Mononuclear cell (primary cell): ENCODE measurements around the gene CALML5. TPM values are rescaled to one million over a fixed set of nuclear protein-coding genes. Genes with fewer than 3 reads are reported as not detected.
A peak's percentile ranks its signal among the peaks of the same experiment; 100 is the strongest.

Experiments used
- H3K27me3 ChIP-seq: 2 replicates; pipeline ENCODE4 v1.6.0; 2011; ENCODE audit warnings: low read length, control low read depth; ENCODE audit not compliant: insufficient read depth
- H3K4me1 ChIP-seq: 2 replicates; pipeline ENCODE4 v1.5.1; 2011; ENCODE audit warnings: mild to moderate bottlenecking, low read length, control low read depth; ENCODE audit not compliant: insufficient read depth
- H3K4me3 ChIP-seq: 2 replicates; pipeline ENCODE4 v1.5.1; 2011; ENCODE audit warnings: mild to moderate bottlenecking, low read length, moderate library complexity
- H3K9me3 ChIP-seq: 2 replicates; pipeline ENCODE4 v1.5.1; 2011; ENCODE audit warnings: low read depth, mild to moderate bottlenecking, control low read depth, low read length
- total RNA-seq: library from RNA; depleted of rRNA; stranded (reverse); fragments of >200 nt; gene quantifications from one replicate; pipeline ENCODE4 v1.2.3, GENCODE V29; 2012

The CALML5 gene
- total RNA-seq, 1 donor, result not detected

GRCh38 chr10:5461914-5462840, 37.2 kb downstream of the CALML5 start:
- no peaks in the 10 kb centered on the region for H3K4me1 ChIP-seq
- H3K9me3 ChIP-seq, result no peaks in the 10 kb centered on the region
- no peak overlapping the region for H3K4me3 ChIP-seq
- no peaks in the 10 kb centered on the region for H3K27me3 ChIP-seq

- Histone ChIP-seq H3K27me3 (no peaks in the 10 kb centered on the region), H3K9me3 (no peaks in the 10 kb centered on the region), H3K4me3 (no peak overlapping the region), H3K4me1 (no peaks in the 10 kb centered on the region)
Observed at GRCh38 chr10:5461203-5461588, 38.2 kb downstream of the CALML5 start.

- Histone ChIP-seq H3K27me3 (no peaks in the 10 kb centered on the region), H3K4me3 (no peak overlapping the region), H3K4me1 (no peaks in the 10 kb centered on the region), H3K9me3 (no peaks in the 10 kb centered on the region)
Observed at GRCh38 chr10:5460468-5461202, 38.7 kb downstream of the CALML5 start.

- Histone ChIP-seq H3K9me3 (no peaks in the 10 kb centered on the region), H3K27me3 (no peaks in the 10 kb centered on the region), H3K4me1 (no peaks in the 10 kb centered on the region), H3K4me3 (no peak overlapping the region)
Observed at GRCh38 chr10:5458949-5459747, 40.2 kb downstream of the CALML5 start.

- Histone ChIP-seq H3K9me3 (no peaks in the 10 kb centered on the region), H3K4me3 (no peak overlapping the region), H3K27me3 (no peaks in the 10 kb centered on the region), H3K4me1 (no peaks in the 10 kb centered on the region)
Observed at GRCh38 chr10:5458425-5458824, 40.9 kb downstream of the CALML5 start.

- no peaks in the 10 kb centered on the region for H3K9me3 ChIP-seq
- H3K4me3 ChIP-seq, result no peak overlapping the region
- H3K4me1 ChIP-seq, result no peaks in the 10 kb centered on the region
- H3K27me3 ChIP-seq, result no peaks in the 10 kb centered on the region
Observed at GRCh38 chr10:5457741-5458140, 41.6 kb downstream of the CALML5 start.

- Histone ChIP-seq H3K9me3 (no peaks in the 10 kb centered on the region), H3K27me3 (no peaks in the 10 kb centered on the region), H3K4me3 (no peak overlapping the region), H3K4me1 (no peaks in the 10 kb centered on the region)
Observed at GRCh38 chr10:5456563-5456962, 42.8 kb downstream of the CALML5 start.

- no peaks in the 10 kb centered on the region for H3K9me3 ChIP-seq
- H3K27me3 ChIP-seq, result no peaks in the 10 kb centered on the region
- H3K4me3 ChIP-seq, result no peak overlapping the region
- peaks cover 3% of the 10 kb centered on the region for H3K4me1 ChIP-seq
Observed at GRCh38 chr10:5453749-5454489, 45.5 kb downstream of the CALML5 start.

GRCh38 chr10:5450605-5451384, 48.6 kb downstream of the CALML5 start:
- Histone ChIP-seq H3K27me3 (no peaks in the 10 kb centered on the region), H3K9me3 (no peaks in the 10 kb centered on the region), H3K4me3 (no peak overlapping the region), H3K4me1 (peaks cover 9% of the 10 kb centered on the region)

GRCh38 chr10:5449823-5450222, 49.5 kb downstream of the CALML5 start:
- Histone ChIP-seq H3K27me3 (no peaks in the 10 kb centered on the region), H3K4me3 (peak overlapping the region; percentile 20), H3K4me1 (peaks cover 9% of the 10 kb centered on the region), H3K9me3 (no peaks in the 10 kb centered on the region)

GRCh38 chr10:5449227-5449626, 50.1 kb downstream of the CALML5 start:
- Histone ChIP-seq H3K9me3 (no peaks in the 10 kb centered on the region), H3K27me3 (no peaks in the 10 kb centered on the region), H3K4me3 (no peak overlapping the region), H3K4me1 (peaks cover 9% of the 10 kb centered on the region)
